ENCODE data around the gene AFF3.
A peak's percentile ranks its signal among the peaks of the same experiment; 100 is the strongest.

AFF3 gene

DNA sequence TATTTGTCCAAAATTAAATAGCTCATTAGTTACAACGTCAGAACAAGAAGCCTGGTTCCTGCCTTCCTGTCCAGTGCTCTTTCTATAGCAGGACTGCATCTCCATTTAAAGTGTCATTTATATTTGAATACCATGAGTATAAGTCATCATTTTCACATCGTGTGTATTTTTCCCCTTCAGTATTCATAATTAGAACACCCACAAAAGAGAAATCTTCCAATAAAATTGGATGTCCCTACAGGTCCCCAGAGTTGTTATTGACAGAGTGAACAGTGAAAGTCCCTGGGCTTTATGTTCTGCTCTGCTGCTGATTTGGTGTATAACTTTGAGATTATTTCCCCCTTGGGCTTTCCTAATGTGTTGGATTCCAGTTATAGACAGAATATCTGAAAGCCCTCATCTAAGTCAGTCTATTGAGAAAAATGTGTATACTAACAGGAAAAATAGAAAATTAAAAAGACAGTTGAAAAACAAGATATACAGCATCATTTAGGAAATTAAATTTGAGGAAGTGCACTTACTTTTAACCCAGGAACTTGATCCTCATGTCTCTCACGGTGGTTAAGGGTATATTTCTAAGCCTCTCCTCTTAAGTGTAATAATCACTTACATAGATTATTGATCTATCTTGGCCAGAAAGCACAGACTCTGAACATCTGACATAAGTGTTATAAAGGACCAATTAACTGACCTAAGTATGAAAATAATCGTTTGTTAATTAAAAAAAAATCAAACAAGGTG lies 637.4 kb downstream of the AFF3 start:
- no peak for DNase-seq

DNA sequence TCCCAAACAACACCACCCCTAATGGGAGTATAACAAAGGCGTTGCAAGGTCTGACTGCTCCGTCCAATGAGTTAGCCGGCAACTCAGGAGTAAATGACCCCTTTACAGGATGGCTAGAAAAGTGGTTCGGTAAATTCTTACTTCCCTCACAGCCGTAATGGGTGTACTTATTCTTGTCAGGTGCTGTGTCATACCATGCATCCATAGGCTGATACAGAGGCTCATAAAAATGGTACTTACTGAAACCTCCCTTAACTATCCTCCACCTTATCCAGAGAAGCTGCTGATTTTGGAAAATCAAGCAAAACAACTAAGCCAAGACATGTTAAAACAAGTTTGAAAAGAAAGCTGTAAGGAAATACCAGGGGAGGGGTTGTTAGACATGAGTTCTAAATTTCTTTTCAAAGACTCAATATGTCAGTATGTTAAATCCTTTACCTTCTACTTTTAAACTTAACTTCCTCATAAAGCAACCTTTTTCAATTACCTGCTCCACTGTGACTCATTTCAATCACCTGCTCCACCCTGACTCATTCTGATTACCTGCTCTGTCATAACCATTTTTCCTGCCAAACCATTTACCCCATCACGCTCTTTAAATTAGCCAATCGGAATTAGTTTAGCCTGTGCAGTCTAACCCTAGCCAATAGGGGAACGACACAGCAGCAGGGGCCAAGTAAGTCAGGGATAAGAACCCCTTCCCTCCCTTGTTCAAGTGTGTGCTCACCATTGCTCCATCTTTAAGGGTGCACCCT lies 638.6 kb downstream of the AFF3 start:
- peak in 1 of 2 experiments; percentile 5 for DNase-seq

DNA sequence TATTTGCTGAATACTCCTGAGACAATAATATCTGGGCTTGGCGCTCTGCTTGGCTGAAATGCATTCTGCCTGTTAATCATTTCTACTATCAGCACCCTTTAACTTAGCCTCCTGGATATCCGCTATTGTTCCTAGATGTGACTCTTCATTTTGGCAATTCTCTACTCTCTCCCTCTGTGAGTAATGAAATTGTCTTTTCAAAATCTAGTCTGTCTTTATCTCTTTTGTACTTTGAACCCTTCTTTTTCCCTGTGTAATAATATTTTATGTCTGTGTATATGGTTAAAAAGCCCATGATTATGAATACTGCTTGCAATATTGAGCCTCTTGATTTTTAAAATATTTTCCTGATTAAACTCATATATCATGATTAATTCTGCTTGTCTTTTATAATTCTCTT lies 646.4 kb downstream of the AFF3 start:
- no peak for DNase-seq

Measured in NCI-H2081 (cell line).